PC-9 (cell line): Measurements from ENCODE around the gene KEL.

Experiments used
- CTCF ChIP-seq: fragments of 200-600 bp; sonication (generic); conservative IDR thresholded peaks from 2 replicates; pipeline ENCODE4 v1.6.1; 2017; ENCODE audit warnings: mixed run types, antibody characterized with exemption, mild to moderate bottlenecking, moderate library complexity
- EZH2 ChIP-seq: fragments of 200-600 bp; sonication (generic); IDR thresholded peaks from 2 replicates; pipeline ENCODE4 v1.8.0; 2017; ENCODE audit warnings: antibody characterized with exemption, low read depth

GRCh38 chr7:142894985-142895593, 67.1 kb downstream of the KEL start:
- no peak for TF ChIP-seq CTCF
- no peak for TF ChIP-seq EZH2
